Measurements from ENCODE around the gene ANKRD33. TPM values are rescaled to one million over a fixed set of nuclear protein-coding genes. Genes with fewer than 3 reads are reported as not detected.

ANKRD33 gene
- polyA plus RNA-seq, 1 of the 3 experiments (the other 2 are of a cell fraction), result not detected

DNA sequence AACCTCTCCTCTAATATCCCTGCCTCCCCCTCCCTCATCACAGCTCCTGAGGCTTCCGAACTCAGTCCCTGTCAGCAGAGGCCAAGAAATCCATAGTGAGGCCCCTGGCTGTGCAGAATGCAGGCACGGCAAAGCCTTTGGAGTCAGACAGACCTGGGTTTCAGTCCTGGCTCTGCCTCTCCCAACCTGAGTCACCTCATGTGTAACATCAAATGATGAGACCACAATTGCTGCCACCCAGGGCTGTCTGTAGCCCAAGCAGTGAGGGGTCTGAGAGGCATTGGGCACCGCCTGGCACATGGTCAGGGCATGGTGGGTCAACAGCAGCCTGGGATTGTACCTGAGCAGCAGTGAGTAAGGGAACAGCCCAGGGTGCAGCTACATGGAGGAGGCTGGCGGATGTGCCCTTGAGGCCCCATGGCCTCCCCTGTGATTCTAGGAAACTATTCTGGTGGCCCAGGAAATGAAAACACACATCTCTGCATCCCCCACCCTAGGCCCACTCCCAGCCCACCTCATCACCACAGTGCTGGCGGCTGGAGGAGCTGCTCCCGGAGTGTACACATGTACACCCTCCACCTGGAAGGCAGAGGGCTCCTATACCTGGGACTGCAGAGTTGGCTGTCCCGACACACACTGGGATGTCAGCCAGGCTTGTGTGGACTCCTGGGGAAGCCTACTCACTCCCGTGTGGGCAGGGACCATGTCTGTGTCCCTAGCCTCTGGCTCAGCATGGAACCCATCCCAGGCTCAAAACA is 7.7 kb downstream of the ANKRD33 start:
- Histone ChIP-seq H3K36me3 (replicated peaks in 1 of 2; ENCODE audit: control insufficient read depth in 1 of 2, insufficient read depth in 2 of 2, low read length in 1 of 2) (no peaks in the 10 kb centered on the region), H3K4me2 (no peak overlapping the region), H3K4me3 (ENCODE audit: low read depth in 2 of 2, low read length in 1 of 2) (no peak overlapping the region), H3F3A (replicated peaks; ENCODE audit: insufficient read depth) (no peaks in the 10 kb centered on the region), H2AFZ (ENCODE audit: low read depth) (0 out of 2 replicates have a peak overlapping the region, but pooled peaks have one; percentile 18), H3K9me2 (no peaks in the 10 kb centered on the region), H3K9me3 (no peaks in the 10 kb centered on the region), H4K20me1 (ENCODE audit: insufficient read depth) (no peaks in the 10 kb centered on the region), H3K4me1 (ENCODE audit: control insufficient read depth in 1 of 2, insufficient read depth in 2 of 2, low read depth in 1 of 2, low read length in 1 of 2) (peaks cover 0 to 9% of the 10 kb centered on the region in 2 experiments; a peak in 1 of 4 replicates), H3K27me3 (ENCODE audit: insufficient read depth) (no peaks in the 10 kb centered on the region), H3K27ac (ENCODE audit: low read depth in 2 of 2, low read length in 1 of 2) (peak overlapping the region in 1 of 2 experiments; percentile 3; a peak in 1 of 4 replicates), H3K79me2 (ENCODE audit: insufficient read depth) (no peaks in the 10 kb centered on the region), H3K9ac (no peak overlapping the region)
- TF ChIP-seq MEF2A (IDR thresholded peaks at IDR 0.05; ENCODE audit: borderline replicate concordance, low read depth), result no peak
- TF ChIP-seq GABPA (IDR thresholded peaks at IDR 0.05; ENCODE audit: low read depth), result no peak
- no peak for TF ChIP-seq RAD21 (IDR thresholded peaks at IDR 0.05; ENCODE audit: low read length)
- TF ChIP-seq TEAD4 (IDR thresholded peaks at IDR 0.05; ENCODE audit: borderline replicate concordance, insufficient read depth), result no peak
- TF ChIP-seq, protein P1, sequence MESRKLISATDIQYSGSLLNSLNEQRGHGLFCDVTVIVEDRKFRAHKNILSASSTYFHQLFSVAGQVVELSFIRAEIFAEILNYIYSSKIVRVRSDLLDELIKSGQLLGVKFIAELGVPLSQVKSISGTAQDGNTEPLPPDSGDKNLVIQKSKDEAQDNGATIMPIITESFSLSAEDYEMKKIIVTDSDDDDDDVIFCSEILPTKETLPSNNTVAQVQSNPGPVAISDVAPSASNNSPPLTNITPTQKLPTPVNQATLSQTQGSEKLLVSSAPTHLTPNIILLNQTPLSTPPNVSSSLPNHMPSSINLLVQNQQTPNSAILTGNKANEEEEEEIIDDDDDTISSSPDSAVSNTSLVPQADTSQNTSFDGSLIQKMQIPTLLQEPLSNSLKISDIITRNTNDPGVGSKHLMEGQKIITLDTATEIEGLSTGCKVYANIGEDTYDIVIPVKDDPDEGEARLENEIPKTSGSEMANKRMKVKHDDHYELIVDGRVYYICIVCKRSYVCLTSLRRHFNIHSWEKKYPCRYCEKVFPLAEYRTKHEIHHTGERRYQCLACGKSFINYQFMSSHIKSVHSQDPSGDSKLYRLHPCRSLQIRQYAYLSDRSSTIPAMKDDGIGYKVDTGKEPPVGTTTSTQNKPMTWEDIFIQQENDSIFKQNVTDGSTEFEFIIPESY (IDR thresholded peaks at IDR 0.05; ENCODE audit: borderline replicate concordance, low read depth), result no peak
- TF ChIP-seq FOXM1 (IDR thresholded peaks at IDR 0.05; ENCODE audit: low read depth), result no peak
- no peak for TF ChIP-seq SMC3 (IDR thresholded peaks at IDR 0.05; ENCODE audit: low read depth, low read length)
- TF ChIP-seq, protein P2, sequence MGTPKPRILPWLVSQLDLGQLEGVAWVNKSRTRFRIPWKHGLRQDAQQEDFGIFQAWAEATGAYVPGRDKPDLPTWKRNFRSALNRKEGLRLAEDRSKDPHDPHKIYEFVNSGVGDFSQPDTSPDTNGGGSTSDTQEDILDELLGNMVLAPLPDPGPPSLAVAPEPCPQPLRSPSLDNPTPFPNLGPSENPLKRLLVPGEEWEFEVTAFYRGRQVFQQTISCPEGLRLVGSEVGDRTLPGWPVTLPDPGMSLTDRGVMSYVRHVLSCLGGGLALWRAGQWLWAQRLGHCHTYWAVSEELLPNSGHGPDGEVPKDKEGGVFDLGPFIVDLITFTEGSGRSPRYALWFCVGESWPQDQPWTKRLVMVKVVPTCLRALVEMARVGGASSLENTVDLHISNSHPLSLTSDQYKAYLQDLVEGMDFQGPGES (IDR thresholded peaks at IDR 0.05; ENCODE audit: low read depth, low read length), result no peak
- TF ChIP-seq GATA2 (CRISPR knock-in tag; IDR thresholded peaks at IDR 0.05), result no peak
- TF ChIP-seq, protein P3, sequence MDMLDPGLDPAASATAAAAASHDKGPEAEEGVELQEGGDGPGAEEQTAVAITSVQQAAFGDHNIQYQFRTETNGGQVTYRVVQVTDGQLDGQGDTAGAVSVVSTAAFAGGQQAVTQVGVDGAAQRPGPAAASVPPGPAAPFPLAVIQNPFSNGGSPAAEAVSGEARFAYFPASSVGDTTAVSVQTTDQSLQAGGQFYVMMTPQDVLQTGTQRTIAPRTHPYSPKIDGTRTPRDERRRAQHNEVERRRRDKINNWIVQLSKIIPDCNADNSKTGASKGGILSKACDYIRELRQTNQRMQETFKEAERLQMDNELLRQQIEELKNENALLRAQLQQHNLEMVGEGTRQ (IDR thresholded peaks at IDR 0.05; ENCODE audit: borderline replicate concordance, low read depth, low read length), result no peak
- TF ChIP-seq, protein P4, sequence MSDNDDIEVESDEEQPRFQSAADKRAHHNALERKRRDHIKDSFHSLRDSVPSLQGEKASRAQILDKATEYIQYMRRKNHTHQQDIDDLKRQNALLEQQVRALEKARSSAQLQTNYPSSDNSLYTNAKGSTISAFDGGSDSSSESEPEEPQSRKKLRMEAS (IDR thresholded peaks at IDR 0.05; ENCODE audit: low read depth), result no peak
- TF ChIP-seq RXRA (IDR thresholded peaks at IDR 0.05; ENCODE audit: borderline replicate concordance, low read depth), result no peak
- TF ChIP-seq, protein P5, sequence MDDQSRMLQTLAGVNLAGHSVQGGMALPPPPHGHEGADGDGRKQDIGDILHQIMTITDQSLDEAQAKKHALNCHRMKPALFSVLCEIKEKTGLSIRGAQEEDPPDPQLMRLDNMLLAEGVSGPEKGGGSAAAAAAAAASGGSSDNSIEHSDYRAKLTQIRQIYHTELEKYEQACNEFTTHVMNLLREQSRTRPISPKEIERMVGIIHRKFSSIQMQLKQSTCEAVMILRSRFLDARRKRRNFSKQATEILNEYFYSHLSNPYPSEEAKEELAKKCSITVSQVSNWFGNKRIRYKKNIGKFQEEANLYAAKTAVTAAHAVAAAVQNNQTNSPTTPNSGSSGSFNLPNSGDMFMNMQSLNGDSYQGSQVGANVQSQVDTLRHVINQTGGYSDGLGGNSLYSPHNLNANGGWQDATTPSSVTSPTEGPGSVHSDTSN (IDR thresholded peaks at IDR 0.05), result no peak
- peak; percentile 16 for DNase-seq
- ChIA-PET CTCF (interaction anchor here (0.7 to 11.9 kb wide), 32 partner anchors 11 to 227 kb away, joined by 3 to 141 read pairs (median 9); partner anchors contain the start of genes ACVR1B and ACVRL1), POLR2A (no interaction called here)
- 67% methylated on average over 4 of the region's 8 CpGs for WGBS (ENCODE audit: low lambda C conversion rate)

All from SK-N-SH (cell line).